ENCODE results near the gene VWC2L. TPM values are rescaled to one million over a fixed set of nuclear protein-coding genes. Genes with fewer than 3 reads are reported as not detected.

Gene VWC2L
- total RNA-seq, 1 experiment from 2014 or later: not detected

DNA sequence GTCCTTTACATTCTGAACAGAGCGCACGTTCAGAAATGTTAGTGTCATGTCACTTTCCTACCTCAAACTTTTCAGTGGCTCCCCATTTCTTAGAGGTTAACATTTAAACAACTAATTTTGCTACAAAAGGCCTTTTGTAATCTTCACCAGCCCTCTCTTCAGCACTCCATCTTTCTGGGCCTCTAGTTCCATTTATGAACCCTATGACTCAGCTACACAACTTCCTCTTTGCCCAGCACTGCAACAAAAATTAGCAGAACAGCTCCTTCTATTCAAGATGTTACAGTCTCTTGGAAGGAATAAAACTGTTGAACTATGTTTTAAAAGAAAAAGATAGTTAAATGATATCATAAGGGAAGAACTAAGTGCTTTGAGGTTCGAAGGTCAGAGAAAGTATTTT is 139.9 kb downstream of the VWC2L start:
- CTCF ChIA-PET: no interaction called here
- no peaks in the 10 kb centered on the region for H3K27me3 ChIP-seq (ENCODE audit: insufficient read depth, low read depth)
- POLR2A ChIA-PET (ENCODE audit: unreplicated experiment): no interaction called here
- intact Hi-C loops (cut with micrococcal nuclease; ENCODE audit: unreplicated experiment): no loop called here
- no peak for DNase-seq
- no peaks in the 10 kb centered on the region for H3K79me2 ChIP-seq (ENCODE audit: low read depth)
- H3K9me2 ChIP-seq (ENCODE audit: insufficient read depth): no peaks in the 10 kb centered on the region
- H3K36me3 ChIP-seq (ENCODE audit: low read depth): no peaks in the 10 kb centered on the region
- no peak overlapping the region for H2AFZ ChIP-seq
- no peaks in the 10 kb centered on the region for H3F3A ChIP-seq (ENCODE audit: insufficient read depth, low read depth)
- TF ChIP-seq EZH2 (IDR thresholded peaks at IDR 0.05; ENCODE audit: low read depth) (no peak), CTCF (conservative IDR thresholded peaks at IDR 0.05) (no peak)
- no peak overlapping the region for H3K4me2 ChIP-seq
- H3K4me3 ChIP-seq: no peak overlapping the region
- no peaks in the 10 kb centered on the region for H3K4me1 ChIP-seq (replicated peaks; ENCODE audit: insufficient read depth)
- no TSS peak for BruUV-seq (replicated peaks)
- no peaks in the 10 kb centered on the region for H3K9me3 ChIP-seq (ENCODE audit: insufficient read depth, low read depth)
- H3K27ac ChIP-seq: no peak overlapping the region
- H4K20me1 ChIP-seq (ENCODE audit: insufficient read depth): no peaks in the 10 kb centered on the region

DNA sequence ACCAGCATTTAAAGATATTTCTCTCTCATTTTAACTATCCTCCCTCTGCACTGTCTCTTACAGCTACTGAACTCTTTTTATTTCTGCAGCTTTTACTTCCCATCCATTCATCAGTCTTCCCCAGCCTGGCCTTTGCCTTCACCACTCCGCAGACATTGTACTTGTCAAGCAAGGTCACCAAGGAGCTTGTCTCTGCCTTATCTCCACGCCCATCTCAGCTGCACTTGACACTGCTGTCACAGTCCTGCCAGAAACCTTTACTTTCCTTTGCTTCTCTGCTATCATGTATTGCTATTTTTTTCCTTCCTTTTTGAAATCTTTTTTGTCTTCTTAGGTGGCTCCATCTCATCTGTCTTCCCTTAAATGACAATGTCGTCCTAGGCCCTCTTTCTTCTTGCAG is 147.0 kb downstream of the VWC2L start:
- no peak overlapping the region for H3K4me3 ChIP-seq
- no peaks in the 10 kb centered on the region for H3K9me2 ChIP-seq (ENCODE audit: insufficient read depth)
- no peaks in the 10 kb centered on the region for H4K20me1 ChIP-seq (ENCODE audit: insufficient read depth)
- H3K36me3 ChIP-seq (ENCODE audit: low read depth): no peaks in the 10 kb centered on the region
- no peak overlapping the region for H3K27ac ChIP-seq
- H2AFZ ChIP-seq: no peak overlapping the region
- CTCF ChIA-PET: no interaction called here
- BruUV-seq (replicated peaks): no TSS peak
- intact Hi-C loops (cut with micrococcal nuclease; ENCODE audit: unreplicated experiment): no loop called here
- no peaks in the 10 kb centered on the region for H3F3A ChIP-seq (ENCODE audit: insufficient read depth, low read depth)
- no peaks in the 10 kb centered on the region for H3K79me2 ChIP-seq (ENCODE audit: low read depth)
- no peaks in the 10 kb centered on the region for H3K27me3 ChIP-seq (ENCODE audit: insufficient read depth, low read depth)
- no peaks in the 10 kb centered on the region for H3K9me3 ChIP-seq (ENCODE audit: insufficient read depth, low read depth)
- no peak overlapping the region for H3K4me2 ChIP-seq
- H3K4me1 ChIP-seq (replicated peaks; ENCODE audit: insufficient read depth): no peaks in the 10 kb centered on the region
- POLR2A ChIA-PET (ENCODE audit: unreplicated experiment): no interaction called here
- TF ChIP-seq EZH2 (IDR thresholded peaks at IDR 0.05; ENCODE audit: low read depth) (no peak), CTCF (conservative IDR thresholded peaks at IDR 0.05) (no peak)
- DNase-seq: no peak

- Histone ChIP-seq H3K36me3 (ENCODE audit: low read depth) (no peaks in the 10 kb centered on the region), H3K4me3 (no peak overlapping the region), H3K4me1 (replicated peaks; ENCODE audit: insufficient read depth) (no peaks in the 10 kb centered on the region), H3K27me3 (ENCODE audit: insufficient read depth, low read depth) (no peaks in the 10 kb centered on the region), H3F3A (ENCODE audit: insufficient read depth, low read depth) (no peaks in the 10 kb centered on the region), H3K4me2 (no peak overlapping the region), H3K27ac (no peak overlapping the region), H3K79me2 (ENCODE audit: low read depth) (no peaks in the 10 kb centered on the region), H3K9me3 (ENCODE audit: insufficient read depth, low read depth) (no peaks in the 10 kb centered on the region), H2AFZ (no peak overlapping the region), H3K9me2 (ENCODE audit: insufficient read depth) (no peaks in the 10 kb centered on the region), H4K20me1 (ENCODE audit: insufficient read depth) (no peaks in the 10 kb centered on the region)
- DNase-seq: no peak
- TF ChIP-seq CTCF (conservative IDR thresholded peaks at IDR 0.05) (no peak), EZH2 (IDR thresholded peaks at IDR 0.05; ENCODE audit: low read depth) (no peak)
- ChIA-PET POLR2A (ENCODE audit: unreplicated experiment) (no interaction called here), CTCF (no interaction called here)
- no TSS peak for BruUV-seq (replicated peaks)
- intact Hi-C loops (cut with micrococcal nuclease; ENCODE audit: unreplicated experiment): no loop called here
Measured at GRCh38 chr2:214558341-214558740, 147.5 kb downstream of the VWC2L start.
